ENCODE data around the gene TET1. TPM values are rescaled to one million over a fixed set of nuclear protein-coding genes. Genes with fewer than 3 reads are reported as not detected.

Gene TET1
- total and polyA plus RNA-seq, 2 experiments from 2014 or later: 37.2 to 90.5 TPM

DNA sequence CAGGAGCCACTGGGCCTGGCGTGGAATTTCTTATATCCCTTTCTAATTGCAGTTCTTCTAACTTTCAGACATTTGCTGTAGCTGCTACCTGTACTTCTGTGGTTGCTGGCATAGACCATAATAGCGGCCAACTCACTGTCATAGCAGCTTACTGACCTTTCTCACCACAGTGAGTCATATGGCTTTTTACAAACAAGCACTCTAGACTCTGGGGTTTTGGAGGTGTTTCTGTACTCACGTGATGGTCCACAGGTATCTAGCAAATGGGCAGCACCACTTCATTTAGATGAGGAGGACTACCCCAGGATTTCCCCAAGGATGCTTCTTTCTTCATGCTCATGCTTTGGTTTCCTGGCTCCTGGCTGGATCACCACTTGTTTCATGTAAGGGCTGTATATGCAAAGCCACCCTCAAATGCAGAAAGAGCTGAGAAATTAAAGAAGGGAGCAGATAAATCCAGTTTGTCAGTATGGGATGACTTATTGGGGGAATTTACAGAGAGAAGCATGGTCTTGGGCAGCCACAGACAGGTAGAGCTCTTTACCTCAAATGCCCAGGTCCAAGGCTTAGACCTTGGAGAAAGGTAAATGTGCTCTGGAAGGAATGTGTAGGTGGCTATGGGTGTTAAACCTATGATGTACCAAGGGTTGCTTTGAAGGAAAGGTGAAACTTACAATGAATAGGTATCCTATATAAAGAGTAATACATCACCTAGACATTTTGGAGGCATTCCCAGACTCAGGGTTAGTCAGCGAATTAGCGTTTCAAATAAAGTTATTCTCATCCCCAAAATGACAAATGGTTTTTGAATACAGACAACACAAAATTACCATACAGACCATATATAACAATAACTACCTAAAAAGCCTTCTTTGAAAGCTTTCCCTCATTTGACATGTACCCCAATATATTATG lies 16.9 kb upstream of the TET1 start:
- no peak overlapping the region for H3K4me3 Mint-ChIP-seq
- no peak for TF ChIP-seq STAT1 (IDR thresholded peaks at IDR 0.05; ENCODE audit: unreplicated experiment)
- no peaks in the 10 kb centered on the region for H3K36me3 Mint-ChIP-seq (ENCODE audit: low read depth)
- H4K20me1 ChIP-seq (replicated peaks; ENCODE audit: insufficient read depth): no peaks in the 10 kb centered on the region
- H3K9me2 ChIP-seq (ENCODE audit: insufficient read depth): no peaks in the 10 kb centered on the region
- H3K4me2 ChIP-seq: no peak overlapping the region
- no peak overlapping the region for H3K27ac Mint-ChIP-seq
- no peaks in the 10 kb centered on the region for H3K4me1 Mint-ChIP-seq
- no peaks in the 10 kb centered on the region for H3K9me3 Mint-ChIP-seq
- no peaks in the 10 kb centered on the region for H3K27me3 ChIP-seq (ENCODE audit: insufficient read depth)
- H3K27ac ChIP-seq (ENCODE audit: low read depth): no peak overlapping the region
- H3F3A ChIP-seq (replicated peaks; ENCODE audit: low read depth): no peaks in the 10 kb centered on the region
- no peak for DNase-seq (ENCODE audit: low spot score)
- no peaks in the 10 kb centered on the region for H3K79me2 ChIP-seq (replicated peaks; ENCODE audit: insufficient read depth)
- H3K36me3 ChIP-seq (ENCODE audit: insufficient read depth): no peaks in the 10 kb centered on the region
- H3K4me1 ChIP-seq (ENCODE audit: insufficient read depth): no peaks in the 10 kb centered on the region
- ATAC-seq: no peak
- H2AFZ ChIP-seq: peak overlapping the region; percentile 32; the same call in 1 of the 2 replicates
- no peak overlapping the region for H3K4me3 ChIP-seq
- H3K27me3 Mint-ChIP-seq (ENCODE audit: insufficient read depth, low read depth, poor library complexity): peaks cover 2% of the 10 kb centered on the region

DNA sequence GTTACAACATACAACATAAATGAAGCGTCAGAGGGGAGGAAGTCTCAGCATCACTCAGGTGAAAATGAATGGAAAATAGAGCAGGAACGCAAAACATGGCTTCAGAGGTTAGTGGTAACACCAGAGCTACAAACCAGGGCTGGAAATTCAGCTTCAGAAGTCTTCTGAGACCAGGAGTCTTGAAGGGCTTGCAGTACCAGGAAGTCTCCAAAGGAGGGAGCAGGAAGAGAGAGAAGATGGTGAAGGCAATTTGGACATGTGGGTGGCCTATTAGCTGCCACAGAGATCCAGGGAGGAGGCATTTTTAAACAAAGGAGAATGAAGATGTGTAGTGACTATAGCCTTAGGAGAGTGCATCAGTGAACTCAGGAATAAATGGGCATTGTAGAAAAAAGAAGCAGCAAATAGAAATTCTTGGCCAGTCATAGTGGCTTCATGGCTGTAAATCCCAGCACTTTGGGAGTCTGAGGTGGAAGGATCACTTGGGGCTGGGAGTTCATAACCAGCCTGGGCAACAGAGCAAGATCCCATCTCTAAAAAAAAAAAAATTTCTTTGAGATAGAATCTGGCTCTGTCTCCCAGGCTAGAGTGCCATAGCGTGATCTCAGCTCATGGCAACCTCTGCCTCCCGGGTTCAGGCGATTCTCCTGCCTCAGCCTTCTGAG lies 9.3 kb upstream of the TET1 start:
- Histone ChIP-seq H3K36me3 (ENCODE audit: insufficient read depth) (no peaks in the 10 kb centered on the region), H3K79me2 (replicated peaks; ENCODE audit: insufficient read depth) (no peaks in the 10 kb centered on the region), H3K4me1 (ENCODE audit: insufficient read depth) (peaks cover 21% of the 10 kb centered on the region), H3K4me3 (no peak overlapping the region), H3K27ac (ENCODE audit: low read depth) (no peak overlapping the region), H3K27me3 (ENCODE audit: insufficient read depth) (no peaks in the 10 kb centered on the region), H3F3A (replicated peaks; ENCODE audit: low read depth) (no peaks in the 10 kb centered on the region; the same call in 1 of the 2 replicates), H3K4me2 (no peak overlapping the region), H2AFZ (no peak overlapping the region), H3K9me2 (ENCODE audit: insufficient read depth) (peaks cover 4% of the 10 kb centered on the region; the same call in 1 of the 2 replicates), H4K20me1 (replicated peaks; ENCODE audit: insufficient read depth) (no peaks in the 10 kb centered on the region)
- peaks cover 9% of the 10 kb centered on the region for H3K27me3 Mint-ChIP-seq (ENCODE audit: insufficient read depth, low read depth, poor library complexity)
- H3K4me1 Mint-ChIP-seq: peaks cover 15% of the 10 kb centered on the region
- TF ChIP-seq, protein P1, sequence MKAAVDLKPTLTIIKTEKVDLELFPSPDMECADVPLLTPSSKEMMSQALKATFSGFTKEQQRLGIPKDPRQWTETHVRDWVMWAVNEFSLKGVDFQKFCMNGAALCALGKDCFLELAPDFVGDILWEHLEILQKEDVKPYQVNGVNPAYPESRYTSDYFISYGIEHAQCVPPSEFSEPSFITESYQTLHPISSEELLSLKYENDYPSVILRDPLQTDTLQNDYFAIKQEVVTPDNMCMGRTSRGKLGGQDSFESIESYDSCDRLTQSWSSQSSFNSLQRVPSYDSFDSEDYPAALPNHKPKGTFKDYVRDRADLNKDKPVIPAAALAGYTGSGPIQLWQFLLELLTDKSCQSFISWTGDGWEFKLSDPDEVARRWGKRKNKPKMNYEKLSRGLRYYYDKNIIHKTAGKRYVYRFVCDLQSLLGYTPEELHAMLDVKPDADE (IDR thresholded peaks at IDR 0.05): no peak
- TF ChIP-seq, protein P2, sequence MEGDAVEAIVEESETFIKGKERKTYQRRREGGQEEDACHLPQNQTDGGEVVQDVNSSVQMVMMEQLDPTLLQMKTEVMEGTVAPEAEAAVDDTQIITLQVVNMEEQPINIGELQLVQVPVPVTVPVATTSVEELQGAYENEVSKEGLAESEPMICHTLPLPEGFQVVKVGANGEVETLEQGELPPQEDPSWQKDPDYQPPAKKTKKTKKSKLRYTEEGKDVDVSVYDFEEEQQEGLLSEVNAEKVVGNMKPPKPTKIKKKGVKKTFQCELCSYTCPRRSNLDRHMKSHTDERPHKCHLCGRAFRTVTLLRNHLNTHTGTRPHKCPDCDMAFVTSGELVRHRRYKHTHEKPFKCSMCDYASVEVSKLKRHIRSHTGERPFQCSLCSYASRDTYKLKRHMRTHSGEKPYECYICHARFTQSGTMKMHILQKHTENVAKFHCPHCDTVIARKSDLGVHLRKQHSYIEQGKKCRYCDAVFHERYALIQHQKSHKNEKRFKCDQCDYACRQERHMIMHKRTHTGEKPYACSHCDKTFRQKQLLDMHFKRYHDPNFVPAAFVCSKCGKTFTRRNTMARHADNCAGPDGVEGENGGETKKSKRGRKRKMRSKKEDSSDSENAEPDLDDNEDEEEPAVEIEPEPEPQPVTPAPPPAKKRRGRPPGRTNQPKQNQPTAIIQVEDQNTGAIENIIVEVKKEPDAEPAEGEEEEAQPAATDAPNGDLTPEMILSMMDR (conservative IDR thresholded peaks at IDR 0.05; ENCODE audit: low read depth in 2 of 2): peak; percentile 70 to 77
- TF ChIP-seq, protein P3, sequence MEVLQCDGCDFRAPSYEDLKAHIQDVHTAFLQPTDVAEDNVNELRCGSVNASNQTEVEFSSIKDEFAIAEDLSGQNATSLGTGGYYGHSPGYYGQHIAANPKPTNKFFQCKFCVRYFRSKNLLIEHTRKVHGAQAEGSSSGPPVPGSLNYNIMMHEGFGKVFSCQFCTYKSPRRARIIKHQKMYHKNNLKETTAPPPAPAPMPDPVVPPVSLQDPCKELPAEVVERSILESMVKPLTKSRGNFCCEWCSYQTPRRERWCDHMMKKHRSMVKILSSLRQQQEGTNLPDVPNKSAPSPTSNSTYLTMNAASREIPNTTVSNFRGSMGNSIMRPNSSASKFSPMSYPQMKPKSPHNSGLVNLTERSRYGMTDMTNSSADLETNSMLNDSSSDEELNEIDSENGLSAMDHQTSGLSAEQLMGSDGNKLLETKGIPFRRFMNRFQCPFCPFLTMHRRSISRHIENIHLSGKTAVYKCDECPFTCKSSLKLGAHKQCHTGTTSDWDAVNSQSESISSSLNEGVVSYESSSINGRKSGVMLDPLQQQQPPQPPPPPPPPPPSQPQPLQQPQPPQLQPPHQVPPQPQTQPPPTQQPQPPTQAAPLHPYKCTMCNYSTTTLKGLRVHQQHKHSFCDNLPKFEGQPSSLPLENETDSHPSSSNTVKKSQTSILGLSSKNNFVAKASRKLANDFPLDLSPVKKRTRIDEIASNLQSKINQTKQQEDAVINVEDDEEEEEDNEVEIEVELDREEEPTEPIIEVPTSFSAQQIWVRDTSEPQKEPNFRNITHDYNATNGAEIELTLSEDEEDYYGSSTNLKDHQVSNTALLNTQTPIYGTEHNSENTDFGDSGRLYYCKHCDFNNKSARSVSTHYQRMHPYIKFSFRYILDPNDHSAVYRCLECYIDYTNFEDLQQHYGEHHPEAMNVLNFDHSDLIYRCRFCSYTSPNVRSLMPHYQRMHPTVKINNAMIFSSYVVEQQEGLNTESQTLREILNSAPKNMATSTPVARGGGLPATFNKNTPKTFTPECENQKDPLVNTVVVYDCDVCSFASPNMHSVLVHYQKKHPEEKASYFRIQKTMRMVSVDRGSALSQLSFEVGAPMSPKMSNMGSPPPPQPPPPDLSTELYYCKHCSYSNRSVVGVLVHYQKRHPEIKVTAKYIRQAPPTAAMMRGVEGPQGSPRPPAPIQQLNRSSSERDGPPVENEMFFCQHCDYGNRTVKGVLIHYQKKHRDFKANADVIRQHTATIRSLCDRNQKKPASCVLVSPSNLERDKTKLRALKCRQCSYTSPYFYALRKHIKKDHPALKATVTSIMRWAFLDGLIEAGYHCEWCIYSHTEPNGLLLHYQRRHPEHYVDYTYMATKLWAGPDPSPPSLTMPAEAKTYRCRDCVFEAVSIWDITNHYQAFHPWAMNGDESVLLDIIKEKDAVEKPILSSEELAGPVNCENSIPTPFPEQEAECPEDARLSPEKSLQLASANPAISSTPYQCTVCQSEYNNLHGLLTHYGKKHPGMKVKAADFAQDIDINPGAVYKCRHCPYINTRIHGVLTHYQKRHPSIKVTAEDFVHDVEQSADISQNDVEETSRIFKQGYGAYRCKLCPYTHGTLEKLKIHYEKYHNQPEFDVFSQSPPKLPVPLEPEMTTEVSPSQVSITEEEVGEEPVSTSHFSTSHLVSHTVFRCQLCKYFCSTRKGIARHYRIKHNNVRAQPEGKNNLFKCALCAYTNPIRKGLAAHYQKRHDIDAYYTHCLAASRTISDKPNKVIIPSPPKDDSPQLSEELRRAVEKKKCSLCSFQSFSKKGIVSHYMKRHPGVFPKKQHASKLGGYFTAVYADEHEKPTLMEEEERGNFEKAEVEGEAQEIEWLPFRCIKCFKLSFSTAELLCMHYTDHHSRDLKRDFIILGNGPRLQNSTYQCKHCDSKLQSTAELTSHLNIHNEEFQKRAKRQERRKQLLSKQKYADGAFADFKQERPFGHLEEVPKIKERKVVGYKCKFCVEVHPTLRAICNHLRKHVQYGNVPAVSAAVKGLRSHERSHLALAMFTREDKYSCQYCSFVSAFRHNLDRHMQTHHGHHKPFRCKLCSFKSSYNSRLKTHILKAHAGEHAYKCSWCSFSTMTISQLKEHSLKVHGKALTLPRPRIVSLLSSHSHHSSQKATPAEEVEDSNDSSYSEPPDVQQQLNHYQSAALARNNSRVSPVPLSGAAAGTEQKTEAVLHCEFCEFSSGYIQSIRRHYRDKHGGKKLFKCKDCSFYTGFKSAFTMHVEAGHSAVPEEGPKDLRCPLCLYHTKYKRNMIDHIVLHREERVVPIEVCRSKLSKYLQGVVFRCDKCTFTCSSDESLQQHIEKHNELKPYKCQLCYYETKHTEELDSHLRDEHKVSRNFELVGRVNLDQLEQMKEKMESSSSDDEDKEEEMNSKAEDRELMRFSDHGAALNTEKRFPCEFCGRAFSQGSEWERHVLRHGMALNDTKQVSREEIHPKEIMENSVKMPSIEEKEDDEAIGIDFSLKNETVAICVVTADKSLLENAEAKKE (CRISPR knock-in tag; IDR thresholded peaks at IDR 0.05): peak; percentile 84
- H3K4me3 Mint-ChIP-seq: no peak overlapping the region; the same call in 2 of the 3 replicates
- no peaks in the 10 kb centered on the region; the same call in 2 of the 3 replicates for H3K36me3 Mint-ChIP-seq (ENCODE audit: low read depth)
- ATAC-seq: peak; percentile 89
- peaks cover 4% of the 10 kb centered on the region; the same call in 1 of the 3 replicates for H3K9me3 Mint-ChIP-seq
- DNase-seq (ENCODE audit: low spot score): peak; percentile 97
- no peak overlapping the region for H3K27ac Mint-ChIP-seq

All from GM23338 (cell line).